ENCODE data around the gene BFSP1.

Gene BFSP1

DNA sequence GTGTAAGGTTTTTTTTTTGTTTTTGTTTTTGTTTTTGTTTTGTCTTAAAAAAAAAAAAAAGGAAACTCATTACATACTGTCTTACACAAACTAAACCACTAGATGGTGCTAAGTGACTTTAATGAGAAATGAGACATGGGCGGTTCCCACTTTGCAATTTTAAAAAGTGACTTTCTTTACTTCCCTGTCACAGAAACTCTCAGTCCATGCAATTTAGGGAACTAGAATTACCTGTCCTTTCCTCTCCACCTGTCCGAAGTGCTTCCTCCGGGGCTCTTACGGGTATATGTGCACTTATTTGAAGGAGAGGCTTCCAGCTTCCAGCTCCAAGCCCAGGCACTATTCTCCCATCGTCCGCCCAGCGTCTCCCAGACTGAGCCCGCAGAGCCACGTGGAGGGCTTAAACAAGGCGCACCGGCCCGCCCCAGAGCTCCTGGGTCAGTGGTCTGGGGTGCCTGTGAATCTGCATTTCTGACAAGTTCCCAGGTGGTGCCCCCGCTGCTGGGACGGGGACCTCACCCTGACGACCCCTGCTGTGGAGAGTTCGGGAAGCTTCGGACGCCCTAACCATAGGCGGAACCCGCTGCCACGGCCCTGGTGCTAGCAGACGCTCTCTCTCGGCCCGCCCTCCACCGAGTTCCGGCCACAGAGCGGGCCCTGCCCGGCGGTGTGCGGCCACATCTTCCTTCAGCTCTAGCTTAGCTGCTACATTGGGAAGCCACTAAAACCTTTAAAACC lies 26.1 kb downstream of the BFSP1 start (continued):
- TF ChIP-seq, protein P1, sequence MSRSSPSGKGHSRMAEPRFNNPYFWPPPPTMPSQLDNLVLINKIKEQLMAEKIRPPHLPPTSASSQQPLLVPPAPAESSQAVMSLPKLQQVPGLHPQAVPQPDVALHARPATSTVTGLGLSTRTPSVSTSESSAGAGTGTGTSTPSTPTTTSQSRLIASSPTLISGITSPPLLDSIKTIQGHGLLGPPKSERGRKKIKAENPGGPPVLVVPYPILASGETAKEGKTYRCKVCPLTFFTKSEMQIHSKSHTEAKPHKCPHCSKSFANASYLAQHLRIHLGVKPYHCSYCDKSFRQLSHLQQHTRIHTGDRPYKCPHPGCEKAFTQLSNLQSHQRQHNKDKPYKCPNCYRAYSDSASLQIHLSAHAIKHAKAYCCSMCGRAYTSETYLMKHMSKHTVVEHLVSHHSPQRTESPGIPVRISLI (tag by site-specific recombination; IDR thresholded peaks at IDR 0.05), result no peak
- TF ChIP-seq, protein P2, sequence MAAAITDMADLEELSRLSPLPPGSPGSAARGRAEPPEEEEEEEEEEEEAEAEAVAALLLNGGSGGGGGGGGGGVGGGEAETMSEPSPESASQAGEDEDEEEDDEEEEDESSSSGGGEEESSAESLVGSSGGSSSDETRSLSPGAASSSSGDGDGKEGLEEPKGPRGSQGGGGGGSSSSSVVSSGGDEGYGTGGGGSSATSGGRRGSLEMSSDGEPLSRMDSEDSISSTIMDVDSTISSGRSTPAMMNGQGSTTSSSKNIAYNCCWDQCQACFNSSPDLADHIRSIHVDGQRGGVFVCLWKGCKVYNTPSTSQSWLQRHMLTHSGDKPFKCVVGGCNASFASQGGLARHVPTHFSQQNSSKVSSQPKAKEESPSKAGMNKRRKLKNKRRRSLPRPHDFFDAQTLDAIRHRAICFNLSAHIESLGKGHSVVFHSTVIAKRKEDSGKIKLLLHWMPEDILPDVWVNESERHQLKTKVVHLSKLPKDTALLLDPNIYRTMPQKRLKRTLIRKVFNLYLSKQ (tag by site-specific recombination; IDR thresholded peaks at IDR 0.05; ENCODE audit: borderline replicate concordance), result no peak
- TF ChIP-seq ZNF510 (tag by site-specific recombination; IDR thresholded peaks at IDR 0.05; ENCODE audit: insufficient replicate concordance) (no peak), ZNF311 (tag by site-specific recombination; IDR thresholded peaks at IDR 0.05; ENCODE audit: borderline replicate concordance) (no peak), ZNF324 (tag by site-specific recombination; IDR thresholded peaks at IDR 0.05) (no peak), ZBTB20 (tag by site-specific recombination; IDR thresholded peaks at IDR 0.05) (no peak), ZNF10 (tag by site-specific recombination; IDR thresholded peaks at IDR 0.05) (no peak), ZFP41 (tag by site-specific recombination; IDR thresholded peaks at IDR 0.05; ENCODE audit: borderline replicate concordance) (no peak), ZNF561 (tag by site-specific recombination; IDR thresholded peaks at IDR 0.05; ENCODE audit: borderline replicate concordance) (no peak)
- TF ChIP-seq, protein P3, sequence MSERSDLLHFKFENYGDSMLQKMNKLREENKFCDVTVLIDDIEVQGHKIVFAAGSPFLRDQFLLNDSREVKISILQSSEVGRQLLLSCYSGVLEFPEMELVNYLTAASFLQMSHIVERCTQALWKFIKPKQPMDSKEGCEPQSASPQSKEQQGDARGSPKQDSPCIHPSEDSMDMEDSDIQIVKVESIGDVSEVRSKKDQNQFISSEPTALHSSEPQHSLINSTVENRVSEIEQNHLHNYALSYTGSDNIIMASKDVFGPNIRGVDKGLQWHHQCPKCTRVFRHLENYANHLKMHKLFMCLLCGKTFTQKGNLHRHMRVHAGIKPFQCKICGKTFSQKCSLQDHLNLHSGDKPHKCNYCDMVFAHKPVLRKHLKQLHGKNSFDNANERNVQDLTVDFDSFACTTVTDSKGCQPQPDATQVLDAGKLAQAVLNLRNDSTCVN (tag by site-specific recombination; optimal IDR thresholded peaks at IDR 0.05), result no peak

DNA sequence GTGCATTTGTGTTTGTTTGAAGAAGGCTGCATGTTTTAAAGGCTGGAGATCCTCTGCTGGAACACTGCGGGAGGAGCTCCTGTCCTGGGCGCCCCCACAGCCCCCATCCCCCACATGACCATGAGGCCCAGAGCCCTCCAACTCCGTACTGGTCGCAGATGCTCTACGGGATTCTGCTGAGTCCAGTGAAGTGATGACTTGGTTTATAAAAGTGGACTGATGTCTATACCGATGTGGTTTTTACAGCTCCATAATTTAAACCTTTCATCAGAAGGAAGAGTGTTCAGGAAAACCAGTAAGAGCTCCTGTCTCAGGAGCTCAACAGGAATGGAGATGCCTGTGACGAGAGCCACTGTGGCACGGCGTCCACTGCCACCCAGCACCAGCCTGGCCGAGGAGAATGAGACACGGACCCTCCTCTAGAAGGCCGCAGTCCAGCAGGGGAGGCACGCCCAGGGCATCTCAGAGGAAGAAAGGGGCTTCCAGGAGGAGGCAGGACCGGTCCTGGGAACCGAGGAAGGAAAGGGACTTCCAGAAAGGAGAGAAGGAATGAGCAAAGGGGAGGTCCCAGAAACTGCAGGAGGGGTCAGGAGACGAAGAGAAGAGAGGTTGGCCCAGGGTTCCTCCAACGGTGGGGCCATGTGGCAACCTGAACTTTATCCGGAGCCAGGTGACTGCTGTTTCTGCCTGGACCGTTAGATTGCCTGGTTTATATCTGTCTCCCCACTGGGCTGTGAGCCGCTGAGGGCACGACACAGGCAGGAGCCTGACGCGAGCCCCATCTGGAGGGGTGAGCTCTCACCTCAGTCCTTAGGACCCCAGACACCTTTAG lies 26.9 kb downstream of the BFSP1 start:
- Histone ChIP-seq H3K4me3 (ENCODE audit: low read depth, low read length) (no peak overlapping the region), H3K27ac (ENCODE audit: extremely low read depth, low read depth, low read length) (no peak overlapping the region), H3K4me1 (ENCODE audit: control insufficient read depth, insufficient read depth, low read length) (no peaks in the 10 kb centered on the region), H3K36me3 (ENCODE audit: control insufficient read depth in 2 of 2, insufficient read depth in 1 of 2, low read length in 2 of 2) (no peaks in the 10 kb centered on the region), H3K9me3 (ENCODE audit: control insufficient read depth, insufficient read depth, low read depth, low read length) (no peaks in the 10 kb centered on the region)
- TF ChIP-seq GFI1B (tag by site-specific recombination; IDR thresholded peaks at IDR 0.05) (no peak), ZNF843 (tag by site-specific recombination; IDR thresholded peaks at IDR 0.05) (no peak), ZNF157 (tag by site-specific recombination; IDR thresholded peaks at IDR 0.05) (no peak), ZNF624 (tag by site-specific recombination; IDR thresholded peaks at IDR 0.05) (no peak), ZNF510 (tag by site-specific recombination; IDR thresholded peaks at IDR 0.05; ENCODE audit: insufficient replicate concordance) (no peak), EGR2 (tag by site-specific recombination; IDR thresholded peaks at IDR 0.05; ENCODE audit: low read depth) (no peak), FEZF1 (tag by site-specific recombination; IDR thresholded peaks at IDR 0.05) (no peak), ZNF366 (tag by site-specific recombination; conservative IDR thresholded peaks at IDR 0.05) (no peak), ZNF776 (tag by site-specific recombination; IDR thresholded peaks at IDR 0.05; ENCODE audit: borderline replicate concordance) (no peak), ZNF777 (tag by site-specific recombination; IDR thresholded peaks at IDR 0.05; ENCODE audit: borderline replicate concordance) (no peak), ZNF48 (tag by site-specific recombination; IDR thresholded peaks at IDR 0.05) (no peak), KLF1 (tag by site-specific recombination; IDR thresholded peaks at IDR 0.05) (no peak), ZNF174 (tag by site-specific recombination; IDR thresholded peaks at IDR 0.05) (no peak), KLF9 (tag by site-specific recombination; IDR thresholded peaks at IDR 0.05; ENCODE audit: low read depth) (no peak), ZNF404 (tag by site-specific recombination; IDR thresholded peaks at IDR 0.05) (no peak), ZNF341 (tag by site-specific recombination; IDR thresholded peaks at IDR 0.05; ENCODE audit: low read depth) (no peak), ZNF555 (tag by site-specific recombination; conservative IDR thresholded peaks at IDR 0.05) (no peak), ZNF830 (tag by site-specific recombination; IDR thresholded peaks at IDR 0.05; ENCODE audit: low read depth) (no peak)
- TF ChIP-seq, protein P4, sequence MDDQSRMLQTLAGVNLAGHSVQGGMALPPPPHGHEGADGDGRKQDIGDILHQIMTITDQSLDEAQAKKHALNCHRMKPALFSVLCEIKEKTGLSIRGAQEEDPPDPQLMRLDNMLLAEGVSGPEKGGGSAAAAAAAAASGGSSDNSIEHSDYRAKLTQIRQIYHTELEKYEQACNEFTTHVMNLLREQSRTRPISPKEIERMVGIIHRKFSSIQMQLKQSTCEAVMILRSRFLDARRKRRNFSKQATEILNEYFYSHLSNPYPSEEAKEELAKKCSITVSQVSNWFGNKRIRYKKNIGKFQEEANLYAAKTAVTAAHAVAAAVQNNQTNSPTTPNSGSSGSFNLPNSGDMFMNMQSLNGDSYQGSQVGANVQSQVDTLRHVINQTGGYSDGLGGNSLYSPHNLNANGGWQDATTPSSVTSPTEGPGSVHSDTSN (CRISPR knock-in tag; IDR thresholded peaks at IDR 0.05), result no peak
- ChIA-PET CTCF (interaction anchor here (0.6 to 2.5 kb wide), 26 partner anchors 9 to 495 kb away, joined by 3 to 17 read pairs (median 5); no protein-coding TSS in a partner anchor), POLR2A (no interaction called here)
